HG03039 (cell line): ENCODE measurements around the gene PPHLN1.

Experiments used
- ATAC-seq: cut with Tn5 transposase; IDR thresholded peaks from one replicate; pipeline ENCODE4 v1.9.1; 2021; ENCODE audit warnings: mild to moderate bottlenecking, moderate library complexity; ENCODE audit not compliant: unreplicated experiment

Gene PPHLN1, protein sequence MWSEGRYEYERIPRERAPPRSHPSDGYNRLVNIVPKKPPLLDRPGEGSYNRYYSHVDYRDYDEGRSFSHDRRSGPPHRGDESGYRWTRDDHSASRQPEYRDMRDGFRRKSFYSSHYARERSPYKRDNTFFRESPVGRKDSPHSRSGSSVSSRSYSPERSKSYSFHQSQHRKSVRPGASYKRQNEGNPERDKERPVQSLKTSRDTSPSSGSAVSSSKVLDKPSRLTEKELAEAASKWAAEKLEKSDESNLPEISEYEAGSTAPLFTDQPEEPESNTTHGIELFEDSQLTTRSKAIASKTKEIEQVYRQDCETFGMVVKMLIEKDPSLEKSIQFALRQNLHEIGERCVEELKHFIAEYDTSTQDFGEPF

DNA sequence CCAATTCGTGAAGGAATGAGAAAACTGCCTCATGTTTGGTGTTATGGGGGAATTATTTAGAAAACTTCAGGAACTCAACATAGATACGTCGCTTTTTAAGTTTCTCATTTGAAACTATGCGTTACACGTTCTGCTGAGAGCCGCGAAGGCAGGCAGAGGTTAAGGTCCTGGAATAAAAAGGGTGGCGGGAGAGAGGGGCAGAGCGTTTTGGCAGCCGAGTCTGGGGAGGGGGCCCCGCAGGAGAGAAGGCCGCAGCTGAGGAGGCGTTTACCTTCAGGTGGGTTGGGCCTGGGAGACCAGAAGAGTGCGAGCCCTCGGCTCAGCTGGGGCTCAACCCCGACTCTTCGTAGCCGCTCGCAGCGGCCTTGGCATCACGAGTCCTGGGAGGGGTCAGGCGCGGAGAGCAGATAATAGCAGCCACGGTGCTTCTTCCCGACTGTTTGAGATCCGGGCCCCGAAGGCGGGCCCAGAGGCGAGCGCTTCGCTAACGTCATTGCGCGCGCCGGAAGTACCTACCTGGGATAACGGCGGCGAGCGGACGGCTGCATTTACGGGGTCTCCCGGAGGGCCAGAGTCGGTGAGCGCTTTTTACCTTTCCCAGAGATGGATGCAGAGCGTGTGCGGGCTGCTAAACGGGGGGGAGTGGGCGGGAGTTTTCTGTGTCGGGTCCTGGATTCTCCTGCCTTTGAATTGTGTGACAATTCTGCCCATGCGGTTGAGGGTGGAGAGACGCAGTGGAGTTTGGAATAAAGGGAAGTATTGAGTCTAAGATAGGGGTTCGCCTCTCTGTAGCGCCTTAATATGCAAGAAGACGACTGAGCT lies at the start of gene PPHLN1, which contains the start of gene ZCRB1:
Gene PPHLN1, plus strand, starts transcription at position 515 of the 822 bp plus-strand sequence. CDS start 9,736 bp downstream, outside the sequence.
Gene ZCRB1, minus strand, starts transcription at position 442 of the 822 bp plus-strand sequence. CDS start 1,992 bp downstream, outside the sequence.
- ATAC-seq: peak; percentile 94

DNA sequence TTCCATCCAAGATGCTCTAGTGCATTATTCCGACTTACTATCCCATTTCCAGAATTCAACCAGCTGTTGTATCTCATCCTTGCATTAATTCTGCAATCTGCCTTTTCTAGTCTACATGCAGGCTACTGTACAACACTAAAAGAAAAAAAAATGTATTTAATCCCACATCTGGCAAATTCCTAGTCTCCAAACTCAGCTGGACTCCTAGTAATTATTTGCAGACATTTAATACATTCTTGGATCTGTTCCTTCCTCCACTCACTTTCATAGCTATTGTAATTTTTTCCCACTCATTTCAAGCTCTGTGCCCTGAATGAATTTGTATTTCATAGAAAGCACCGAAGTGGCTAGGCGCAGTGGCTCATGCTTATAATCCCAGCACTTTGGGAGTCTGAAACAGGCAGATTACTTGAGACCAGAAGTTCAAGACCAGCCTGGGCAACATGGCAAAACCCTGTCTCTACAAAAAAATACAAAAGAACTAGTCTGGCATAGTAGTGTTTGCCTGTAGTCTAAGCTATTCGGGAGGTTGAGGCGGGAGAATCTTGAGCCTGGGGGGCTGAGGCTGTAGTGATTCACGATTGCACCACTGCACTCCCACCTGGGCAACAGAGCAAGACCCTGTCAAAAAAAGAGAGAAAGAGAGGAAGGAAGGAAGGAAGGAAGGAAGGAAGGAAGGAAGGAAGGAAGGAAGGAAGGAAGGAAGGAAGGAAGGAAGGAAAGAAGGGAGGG lies 48.4 kb upstream of the PPHLN1 start:
- no peak for ATAC-seq

DNA sequence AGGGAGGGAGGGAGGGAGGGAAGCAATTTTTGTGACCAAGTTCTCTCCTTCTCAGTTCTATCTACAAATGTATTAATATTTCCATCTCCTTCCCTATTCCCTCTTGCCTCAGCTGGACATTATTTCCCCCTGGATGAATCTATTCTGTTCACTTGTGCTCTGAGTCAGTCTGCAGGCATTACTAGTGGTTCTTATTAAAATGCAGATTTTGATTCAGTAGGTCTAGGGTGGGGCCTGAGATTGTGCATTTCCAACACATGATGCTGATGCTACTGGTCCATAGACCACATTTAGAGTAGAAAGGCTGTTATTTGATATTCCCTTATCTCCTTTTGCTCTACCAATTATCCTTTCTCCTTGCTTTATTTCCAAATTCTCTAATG lies 47.8 kb upstream of the PPHLN1 start:
- no peak for ATAC-seq

DNA sequence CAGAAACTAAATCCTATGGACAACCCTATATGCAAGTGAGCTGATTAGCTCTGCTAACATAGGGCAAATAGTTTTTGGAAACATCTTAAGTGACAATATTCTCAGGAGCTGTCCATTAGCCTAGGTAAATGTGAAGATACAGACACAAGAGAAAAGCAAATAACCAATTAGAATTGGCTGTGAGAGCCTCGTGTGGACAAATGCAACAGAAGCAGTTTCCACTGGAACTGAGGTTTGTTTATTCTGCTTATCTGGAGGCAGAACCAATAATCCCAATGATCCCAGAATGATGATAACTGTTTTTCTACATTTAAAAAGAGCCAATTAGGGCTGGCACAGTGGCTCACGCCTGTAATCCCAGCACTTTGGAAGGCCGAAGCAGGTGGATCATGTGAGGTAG lies 44.7 kb upstream of the PPHLN1 start:
- no peak for ATAC-seq

DNA sequence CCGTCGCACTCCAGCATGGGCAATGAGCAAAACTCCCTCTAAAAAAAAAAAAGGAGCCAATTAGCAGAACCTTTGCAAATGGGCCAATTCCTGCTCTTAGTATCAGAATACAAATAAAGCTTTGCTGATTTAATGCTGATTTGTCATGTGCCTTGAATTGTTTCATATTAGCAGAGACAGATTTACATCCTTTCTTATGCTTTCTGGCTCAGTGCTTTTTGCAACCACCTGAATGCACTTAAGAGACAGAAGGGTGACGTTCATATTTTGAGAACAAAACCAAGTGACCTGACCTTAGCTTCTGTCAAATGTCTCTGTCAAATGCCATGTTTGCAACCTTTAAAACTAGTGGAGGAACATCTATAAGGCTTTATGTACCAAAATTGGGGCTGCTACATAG lies 44.1 kb upstream of the PPHLN1 start:
- ATAC-seq: no peak

DNA sequence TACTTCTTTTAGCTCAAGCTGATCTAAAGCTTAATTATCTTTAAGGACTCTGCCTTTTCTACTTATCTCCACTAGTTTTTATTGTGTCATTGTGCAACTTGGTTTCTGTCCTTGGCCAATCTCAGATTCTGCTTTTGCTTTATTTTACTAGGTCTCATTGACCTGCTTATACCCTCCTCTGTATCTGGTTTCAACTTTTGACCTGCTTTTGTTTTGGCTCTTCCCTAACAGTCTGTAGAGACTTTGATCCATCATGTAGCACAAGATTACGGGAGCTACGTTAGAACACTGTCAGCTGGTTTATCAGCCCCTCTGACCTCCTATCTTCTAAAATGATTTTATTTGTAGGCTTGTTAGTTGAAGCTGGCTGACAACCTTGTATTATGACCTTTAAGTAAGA lies 43.7 kb upstream of the PPHLN1 start:
- ATAC-seq: no peak

DNA sequence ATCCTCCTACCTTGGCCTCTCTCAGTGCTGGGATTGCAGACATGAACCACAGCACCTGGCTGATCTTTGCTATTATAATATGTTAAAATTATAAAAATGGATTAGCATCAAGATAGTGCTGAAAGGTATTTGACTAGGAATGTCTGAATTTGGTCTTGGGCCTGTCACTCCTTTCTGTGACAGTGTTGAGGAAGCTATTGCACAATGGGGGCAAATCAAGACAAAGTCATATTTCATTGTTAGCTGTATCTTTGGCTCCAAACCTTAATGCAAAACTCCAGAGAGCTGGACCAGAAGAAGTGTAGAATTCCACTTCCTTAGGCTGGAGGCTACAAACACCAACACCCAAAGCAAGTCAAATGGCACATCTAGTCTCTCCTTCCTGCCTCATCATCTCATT lies 42.2 kb upstream of the PPHLN1 start:
- no peak for ATAC-seq

DNA sequence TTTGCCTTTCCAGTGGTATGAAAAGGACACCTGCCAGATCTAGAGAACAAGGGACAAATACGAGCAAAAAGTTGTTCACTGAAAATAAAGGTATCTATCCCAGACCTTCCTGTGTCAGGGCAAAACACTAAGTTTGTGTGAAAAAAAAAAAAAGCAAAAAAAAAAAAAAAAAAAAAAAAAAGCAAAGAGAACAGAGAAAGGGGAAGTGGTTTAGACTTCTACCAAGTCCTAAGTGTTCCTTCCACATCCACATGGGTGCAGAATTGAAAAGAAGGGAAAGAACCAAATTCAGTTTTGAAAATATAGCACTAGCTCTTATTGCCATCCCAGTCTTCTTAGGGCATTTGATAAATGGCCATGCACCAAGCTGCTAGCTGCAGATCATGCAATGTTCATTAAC lies 41.8 kb upstream of the PPHLN1 start:
- ATAC-seq: peak; percentile 51

DNA sequence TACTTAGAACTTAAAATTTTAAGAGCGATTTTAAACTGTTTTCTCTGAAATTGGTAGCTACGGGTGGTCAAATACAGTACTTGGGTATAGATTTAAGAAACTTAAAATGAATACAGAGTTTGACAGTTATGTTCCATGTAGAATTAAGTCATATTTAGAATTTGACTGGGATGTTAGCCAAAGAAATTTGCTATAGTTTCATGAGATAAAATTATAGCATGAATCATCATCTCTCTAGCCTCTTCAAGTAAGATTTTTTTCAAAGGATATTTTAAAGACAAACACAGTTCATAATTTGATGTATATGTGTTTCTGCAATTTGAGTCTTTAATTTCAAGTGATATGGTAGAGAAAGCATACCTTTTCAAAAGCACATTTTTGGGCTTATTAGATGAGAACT lies 41.1 kb upstream of the PPHLN1 start:
- ATAC-seq: no peak

DNA sequence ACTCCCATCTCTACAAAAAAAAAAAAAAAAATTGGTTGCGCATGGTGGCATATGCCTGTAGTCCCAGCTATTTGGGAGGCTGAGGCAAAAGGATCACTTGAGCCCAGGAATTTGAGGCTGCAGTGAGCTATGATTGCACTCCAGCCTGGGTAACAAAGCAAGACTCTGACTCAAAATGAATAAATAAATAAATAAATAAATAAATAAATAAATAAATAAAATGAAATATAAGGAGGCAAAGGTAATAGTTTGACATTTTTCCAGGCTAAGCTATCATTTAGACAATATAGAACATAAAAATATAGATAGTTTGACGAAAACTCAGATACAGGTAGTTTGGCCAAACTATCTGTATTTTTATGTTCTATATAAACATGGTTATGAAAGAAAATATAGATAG lies 40.5 kb upstream of the PPHLN1 start:
- ATAC-seq: no peak

DNA sequence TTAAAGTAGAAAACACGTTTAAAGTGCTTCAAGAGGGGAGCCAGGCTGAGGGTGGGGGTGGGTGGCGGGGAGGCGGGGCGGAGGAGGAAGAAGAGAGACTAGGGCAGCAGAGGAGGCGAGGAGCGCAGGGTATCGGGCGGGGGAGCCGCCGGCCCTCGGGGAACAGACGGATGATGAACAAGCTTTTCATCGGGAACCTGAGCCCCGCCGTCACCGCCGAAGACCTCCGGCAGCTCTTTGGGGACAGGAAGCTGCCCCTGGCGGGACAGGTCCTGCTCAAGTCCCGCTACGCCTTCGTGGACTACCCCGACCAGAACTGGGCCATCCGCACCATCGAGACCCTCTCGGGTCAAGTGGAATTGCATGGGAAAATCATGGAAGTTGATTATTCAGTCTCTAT lies 39.2 kb upstream of the PPHLN1 start:
- ATAC-seq: no peak

DNA sequence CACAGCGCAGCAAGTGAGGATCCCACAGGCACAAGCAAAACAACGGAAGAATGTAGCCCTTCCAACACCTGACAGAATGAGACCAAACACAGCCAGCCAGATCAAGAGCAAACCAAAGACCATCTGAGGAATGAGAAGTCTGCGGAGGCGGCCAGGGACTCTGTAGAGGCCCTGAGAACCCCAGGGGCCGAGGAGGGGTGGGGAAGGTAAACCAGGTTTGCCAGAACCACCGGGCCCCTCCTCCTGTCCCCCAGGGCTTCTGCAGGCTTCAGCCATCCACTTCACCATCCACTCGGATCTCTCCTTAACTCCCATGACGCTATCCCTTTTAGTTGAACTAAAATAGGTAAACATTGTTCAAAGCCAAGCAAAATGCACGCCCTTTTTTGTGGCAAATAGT lies 37.4 kb upstream of the PPHLN1 start:
- no peak for ATAC-seq

DNA sequence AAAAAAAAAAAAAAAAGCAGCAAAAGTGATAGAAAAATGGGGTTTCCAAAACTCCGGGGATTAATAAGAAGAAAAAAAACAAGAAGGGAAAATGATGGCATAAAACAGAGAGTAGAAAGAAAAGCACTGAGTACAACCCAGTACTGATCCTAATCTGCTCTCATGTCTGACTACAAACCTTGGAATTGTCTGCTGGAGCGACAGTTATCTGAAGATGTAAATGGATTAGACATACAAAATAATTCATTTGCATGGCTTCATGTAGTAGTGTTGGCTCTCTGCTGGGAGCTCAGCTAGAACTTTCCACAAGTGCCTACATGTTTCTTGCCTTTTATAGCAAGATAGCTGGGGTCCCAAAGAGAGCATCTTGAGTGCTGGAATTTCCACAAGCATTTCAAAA lies 34.3 kb upstream of the PPHLN1 start:
- ATAC-seq: no peak

DNA sequence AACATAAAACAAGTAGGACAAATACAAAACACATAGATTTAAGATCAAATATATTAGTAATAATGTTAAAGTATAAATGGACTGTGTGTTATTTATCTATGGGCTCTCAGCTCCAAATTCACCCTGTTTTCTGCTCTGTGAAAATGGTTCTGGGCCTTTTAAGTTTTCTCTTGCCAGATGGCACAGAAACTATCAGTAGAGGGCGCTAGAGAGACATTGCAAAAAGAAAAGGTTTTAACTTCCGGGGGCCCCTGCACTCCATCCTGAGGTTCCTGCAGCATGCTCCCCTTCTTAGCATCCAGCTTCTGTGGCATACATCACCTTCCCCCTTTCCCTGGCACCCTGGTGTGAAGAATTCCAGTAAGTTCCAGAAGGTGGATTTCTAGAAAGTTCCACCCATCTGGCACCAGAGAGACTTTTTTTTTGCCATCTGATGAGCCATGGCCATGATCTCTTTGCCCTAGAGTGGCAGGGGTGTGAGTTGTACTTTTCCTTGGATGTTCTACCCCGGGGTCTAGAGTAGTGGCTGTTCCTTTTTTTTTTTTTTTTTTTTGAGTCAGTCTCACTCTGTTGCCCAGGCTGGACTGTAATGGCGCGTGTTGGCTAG lies 29.4 kb upstream of the PPHLN1 start:
- ATAC-seq: no peak

DNA sequence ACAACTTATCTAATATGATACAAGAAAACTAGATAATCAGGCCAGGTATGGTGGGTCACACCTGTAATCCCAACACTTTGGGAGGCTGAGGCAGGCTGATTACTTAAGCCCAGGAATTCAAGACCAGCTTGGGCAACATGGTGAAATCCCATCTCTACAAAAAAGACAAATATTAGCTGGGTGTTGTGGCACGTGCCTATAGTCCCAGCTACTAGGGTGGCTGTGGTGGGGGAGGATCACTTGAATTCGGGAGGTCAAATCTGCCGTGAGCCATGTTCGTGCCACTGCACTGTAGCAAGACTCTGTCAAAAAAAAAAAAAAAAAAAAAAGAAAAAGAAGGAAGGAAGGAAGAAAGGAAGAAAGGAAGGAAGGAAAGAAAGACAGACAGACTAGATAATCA lies 27.1 kb upstream of the PPHLN1 start:
- ATAC-seq: no peak

DNA sequence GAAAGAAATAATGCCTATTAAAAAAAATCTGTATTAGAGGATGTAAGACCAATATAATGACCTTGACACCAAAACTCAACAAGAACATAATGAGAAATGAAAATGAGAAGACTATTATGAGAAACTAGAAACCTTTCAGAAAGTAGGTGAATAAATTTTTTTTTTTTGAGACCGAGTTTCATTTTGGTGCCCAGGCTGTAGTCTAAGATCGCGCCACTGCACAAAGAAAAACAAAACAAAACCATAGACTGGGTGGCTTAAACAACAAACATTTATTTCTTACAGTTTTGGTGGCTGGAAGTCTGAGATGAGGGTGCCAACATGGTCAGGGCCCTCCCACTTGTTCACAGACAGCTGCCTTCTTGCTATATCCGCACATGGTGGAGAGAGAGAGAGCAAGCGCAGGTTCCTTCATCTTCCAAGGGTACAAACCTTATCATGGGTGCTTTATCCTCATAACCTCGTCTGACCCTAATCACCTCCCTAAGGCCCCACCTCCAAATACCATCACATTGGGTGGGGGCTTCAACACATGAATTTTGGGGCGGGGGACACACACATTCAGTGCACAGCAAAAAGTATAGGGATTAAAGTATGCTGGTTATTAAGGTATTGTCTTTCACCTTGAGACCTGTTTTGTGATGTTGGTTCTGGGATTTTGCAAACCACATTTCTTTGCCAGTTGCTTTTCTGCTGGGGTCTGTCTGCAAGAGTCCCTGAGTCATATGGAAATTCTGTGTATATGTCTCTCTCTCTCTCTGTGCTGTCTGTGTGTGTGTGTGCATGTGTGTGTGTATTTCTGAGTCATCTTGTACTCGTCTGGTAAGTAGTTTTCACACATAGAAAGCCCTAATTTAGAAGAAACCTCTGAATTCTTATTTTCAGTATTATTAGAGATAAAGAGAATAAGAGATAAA lies 26.3 kb upstream of the PPHLN1 start:
- peak; percentile 91 for ATAC-seq

DNA sequence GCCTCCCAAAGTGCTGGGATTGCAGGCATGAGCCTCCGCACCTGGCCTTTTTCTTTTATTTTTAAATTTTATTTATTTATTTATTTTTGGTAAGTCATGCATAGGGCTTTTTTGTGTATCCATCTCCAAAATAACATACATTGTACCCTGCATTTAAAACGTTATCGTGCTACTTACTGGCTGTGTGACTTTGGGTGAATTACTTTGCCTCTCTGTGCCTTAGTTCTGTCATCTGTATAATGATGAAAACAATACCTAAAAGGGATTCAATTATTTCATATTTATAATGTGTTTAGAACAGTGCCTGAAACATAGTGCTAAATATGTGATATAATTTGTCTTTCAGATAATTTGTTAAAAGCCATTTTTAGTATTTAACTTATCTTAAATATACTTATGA lies 19.7 kb upstream of the PPHLN1 start:
- no peak for ATAC-seq

DNA sequence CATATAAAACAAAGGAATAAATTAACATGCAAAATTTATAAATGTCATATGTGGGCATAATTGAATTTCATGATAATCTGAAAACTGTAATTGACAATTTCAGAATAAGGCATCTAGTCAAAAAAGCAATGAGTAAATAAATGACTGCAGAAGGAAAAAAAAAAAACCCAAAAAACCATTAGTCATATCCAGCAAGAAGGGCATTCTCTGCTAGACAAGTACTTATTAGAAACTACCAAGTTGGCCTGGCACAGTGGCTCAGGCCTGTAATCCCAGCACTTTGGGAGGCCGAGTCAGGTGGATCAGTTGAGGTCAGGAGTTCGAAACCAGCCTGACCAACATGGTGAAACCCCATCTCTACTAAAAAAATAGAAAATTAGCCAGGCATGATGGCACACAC lies 17.6 kb upstream of the PPHLN1 start:
- no peak for ATAC-seq

DNA sequence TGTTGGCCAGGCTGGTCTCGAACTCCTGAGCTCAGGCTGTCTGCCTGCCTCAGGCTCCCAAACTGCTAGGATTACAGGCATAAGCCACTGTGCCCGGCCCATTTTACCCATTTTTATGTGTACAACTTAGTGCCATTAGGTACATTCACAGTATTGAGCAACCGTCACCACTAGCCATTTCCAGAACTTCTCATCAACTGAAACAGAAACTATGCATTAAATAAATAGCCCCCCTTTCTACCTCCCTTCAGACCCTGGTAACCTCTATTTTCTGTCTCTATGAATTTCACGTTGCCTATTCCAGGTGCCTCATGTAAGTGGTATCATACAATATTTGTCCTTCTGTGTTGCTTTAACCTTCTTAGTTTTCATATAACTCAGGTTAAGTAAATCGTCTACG lies 16.0 kb upstream of the PPHLN1 start:
- ATAC-seq: no peak

DNA sequence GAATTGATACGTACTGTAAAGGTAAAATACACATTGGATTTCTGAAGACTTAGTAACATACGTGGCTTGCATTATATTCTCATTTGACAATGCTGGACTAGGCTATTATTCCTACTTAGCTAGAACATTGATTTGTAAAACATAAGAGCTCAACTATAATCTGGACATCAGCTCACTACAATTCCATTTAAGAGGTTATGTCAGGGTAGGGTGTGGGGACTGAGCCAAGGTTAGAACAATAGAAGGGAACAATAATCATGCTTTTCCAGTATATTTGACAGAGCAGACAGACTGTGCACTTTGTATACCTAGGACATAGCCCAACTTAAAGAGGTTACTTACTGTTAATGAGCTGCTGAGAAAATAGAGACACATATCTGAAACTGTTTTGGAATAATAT lies 10.9 kb upstream of the PPHLN1 start:
- ATAC-seq: no peak
